GM12878 (cell line): ENCODE measurements around the gene CMSS1. TPM values are rescaled to one million over a fixed set of nuclear protein-coding genes. Genes with fewer than 3 reads are reported as not detected.

Source experiments
- ATAC-seq: fragments of 200-7000 bp; cut with Tn5 transposase; 3 replicates; pipeline ENCODE4 v1.9.1; 2020; ENCODE audit warnings: mild to moderate bottlenecking, moderate library complexity
- BruUV-seq: library from RNA; stranded (reverse); fragments of 400-500 nt; replicated peaks from 2 replicates; lab custom pipeline; 2021; lab: Mats Ljungman, UMichigan
- CTCF ChIA-PET: fragments of 300-600 bp; sonication (Branson Sonifier 250); formaldehyde crosslinking; extraction: SDS; loops from one replicate; lab custom pipeline; 2021; ENCODE audit warnings: inconsistent platforms; lab: Yijun Ruan, JAX
- POLR2A ChIA-PET: fragments of 350-600 bp; formaldehyde crosslinking; extraction: SDS; loops from one replicate; lab custom pipeline; 2021; ENCODE audit warnings: inconsistent platforms; lab: Charles Lee
- RAD21 ChIA-PET: fragments of 300-600 bp; sonication (Branson Sonifier 250); formaldehyde crosslinking; loops from one replicate; lab custom pipeline; 2023; ENCODE audit warnings: antibody characterized with exemption; ENCODE audit not compliant: unreplicated experiment; lab: Charles Lee
- SMC1A ChIA-PET: fragments of 300-600 bp; sonication (Branson Sonifier 250); formaldehyde crosslinking; loops from one replicate; lab custom pipeline; 2023; ENCODE audit not compliant: unreplicated experiment, uncharacterized antibody; lab: Charles Lee
- DNase-seq: peaks from one replicate; pipeline ENCODE4 v3.0.0-alpha.2; 2011; ENCODE audit warnings: low read depth, low spot score
- FAIRE-seq: peaks from 3 replicates; lab custom pipeline; 2011; peaks lifted over from hg19 to GRCh38; lab: Jason Lieb, UNC
- H2AFZ ChIP-seq: 2 replicates; pipeline ENCODE4 v1.6.0; 2011; ENCODE audit warnings: low read depth, low read length, control low read depth; ENCODE audit not compliant: control insufficient read depth
- H3K27ac ChIP-seq: 2 replicates; pipeline ENCODE4 v1.5.1; 2011; ENCODE audit warnings: control low read depth; ENCODE audit not compliant: control insufficient read depth, insufficient read depth
- H3K27me3 ChIP-seq, 2 experiments: replicated peaks in 1 of 2; 2 replicates each; pipeline versions ENCODE4 v1.6.0 to v1.6.1; 2011; ENCODE audit warnings: low read length in 1 of 2; ENCODE audit not compliant: control insufficient read depth in 2 of 2, insufficient read depth in 2 of 2
- H3K36me3 ChIP-seq, 2 experiments: 2 replicates each; pipeline ENCODE4 v1.5.1; 2011; ENCODE audit warnings: low read length in 1 of 2; ENCODE audit not compliant: control insufficient read depth in 2 of 2, insufficient read depth in 2 of 2
- H3K4me1 ChIP-seq: 2 replicates; pipeline ENCODE4 v1.6.1; 2011; ENCODE audit warnings: mild to moderate bottlenecking, low read length, moderate library complexity, mixed read lengths; ENCODE audit not compliant: control insufficient read depth, insufficient read depth
- H3K4me2 ChIP-seq: 2 replicates; pipeline ENCODE4 v1.6.0; 2011; ENCODE audit warnings: control low read depth; ENCODE audit not compliant: control insufficient read depth, insufficient read depth
- H3K4me3 ChIP-seq: fragments of 200-600 bp; sonication (generic); 2 replicates; pipeline ENCODE4 v1.5.1; 2016
- H3K79me2 ChIP-seq: 2 replicates; pipeline ENCODE4 v1.6.0; 2011; ENCODE audit warnings: low read length; ENCODE audit not compliant: control insufficient read depth, insufficient read depth
- H3K9ac ChIP-seq: 2 replicates; pipeline ENCODE4 v1.8.0; 2011; ENCODE audit warnings: low read length, control low read depth, mixed read lengths; ENCODE audit not compliant: control insufficient read depth, insufficient read depth
- H3K9me3 ChIP-seq: replicated peaks from 3 replicates; pipeline ENCODE4 v1.5.1; 2011; ENCODE audit warnings: mild to moderate bottlenecking, low read length; ENCODE audit not compliant: control insufficient read depth, insufficient read depth
- H4K20me1 ChIP-seq: 2 replicates; pipeline ENCODE4 v1.6.0; 2011; ENCODE audit not compliant: control insufficient read depth, insufficient read depth
- ATF7 ChIP-seq: fragments of 450-650 bp; IDR thresholded peaks from 2 replicates; pipeline ENCODE4 v1.6.1; 2016; ENCODE audit warnings: low read depth, mild to moderate bottlenecking
- CUX1 ChIP-seq: IDR thresholded peaks from 2 replicates; pipeline ENCODE4 v1.6.1; 2012; ENCODE audit warnings: improper control_type of control experiment, low read depth, low read length; ENCODE audit not compliant: insufficient replicate concordance
- USF1 ChIP-seq: IDR thresholded peaks from 2 replicates; pipeline ENCODE4 v1.6.1; 2011; ENCODE audit warnings: borderline replicate concordance, low read depth, mild to moderate bottlenecking, moderate library complexity, mixed read lengths, low read length; ENCODE audit not compliant: insufficient read depth; ENCODE audit errors: extremely low read length
- WGBS: methylation state at CpG from one replicate; pipeline ENCODE4 v1.1.6; 2016; ENCODE audit warnings: low lambda C conversion rate; ENCODE audit not compliant: insufficient replicate concordance, insufficient coverage; ENCODE audit errors: missing lambda C conversion rate; 5-methylcytosine and 5-hydroxymethylcytosine counted together
- in situ Hi-C: fragments of 300-500 bp; cut with MboI; formaldehyde crosslinking; loops from 9 replicates; pipeline ENCODE4 v1.14.3; 2018; ENCODE audit warnings: mixed read lengths
- intact Hi-C: fragments of 100-400 bp; cut with micrococcal nuclease; formaldehyde crosslinking; loops from one replicate; pipeline ENCODE4 v1.14.2; 2022; ENCODE audit not compliant: unreplicated experiment
- polyA plus RNA-seq, 11 experiments: library from polyadenylated mRNA; depleted of rRNA in 4 of 11; unstranded in 6 of 11; stranded (reverse) in 5 of 11; fragments of >200 nt; fragmentation: Nextera tagmentation in 4 of 11; fragmentation: Illumina TruSeq in 1 of 11; extraction: Ambion mirVana in 4 of 11; extraction: Trizol in 1 of 11; gene quantifications; 1 replicate in 1 of 11; 2 replicates in 10 of 11; pipeline versions ENCODE4 v1.2.1 to v1.2.3, GENCODE V29; 2011 to 2016; ENCODE audit warnings: inconsistent platforms in 2 of 11, missing spikeins in 2 of 11, low read depth in 1 of 11
- total RNA-seq, 4 experiments: library from RNA; depleted of rRNA in 3 of 4; stranded (reverse); fragments of >200 nt in 3 of 4; fragmentation: Illumina TruSeq in 1 of 4; extraction: Trizol in 1 of 4; gene quantifications; 2 replicates each; pipeline versions ENCODE4 v1.2.1 to v1.2.3, GENCODE V29; 2013 to 2021

The CMSS1 gene
- total and polyA plus RNA-seq, 10 of the 15 experiments (the other 5 are each of a cell fraction or from before 2014, with no cell fraction given): 31.0 to 118 (median 70.1) TPM

GRCh38 chr3:99972380-99973104 is 154.9 kb downstream of the CMSS1 start:
- Histone ChIP-seq H3K27ac (no peak overlapping the region), H3K9me3 (no peaks in the 10 kb centered on the region), H3K4me2 (no peak overlapping the region), H3K36me3 (no peaks in the 10 kb centered on the region), H3K4me3 (no peak overlapping the region), H2AFZ (no peak overlapping the region), H3K79me2 (no peaks in the 10 kb centered on the region), H3K4me1 (peaks cover 17% of the 10 kb centered on the region), H3K9ac (no peak overlapping the region), H3K27me3 (no peaks in the 10 kb centered on the region), H4K20me1 (no peaks in the 10 kb centered on the region)
- intact Hi-C loops: no loop called here
- ATAC-seq: no peak
- RAD21 ChIA-PET: interaction anchor here (0.8 kb wide), 1 partner anchor 56 kb away, joined by 3 read pairs; no protein-coding TSS in a partner anchor
- SMC1A ChIA-PET: interaction anchor here (0.7 to 1.6 kb wide), 4 partner anchors 13 to 29 kb away, joined by 3 to 5 read pairs (median 4); no protein-coding TSS in a partner anchor
- FAIRE-seq: no peak
- 100% methylated on average over 8 of the region's 8 CpGs for WGBS
- TF ChIP-seq CUX1 (no peak), ATF7 (no peak), USF1 (no peak)
- CTCF ChIA-PET: interaction anchor here (1.4 kb wide), 1 partner anchor 22 kb away, joined by 5 read pairs; no protein-coding TSS in a partner anchor
- no peak for DNase-seq
- in situ Hi-C loops: no loop called here
- no TSS peak for BruUV-seq
- POLR2A ChIA-PET: no interaction called here
